ENCODE measurements around the gene B4GALNT3.

Gene B4GALNT3

GRCh38 chr12:541676-542324 lies 82.1 kb downstream of the B4GALNT3 start:
- DNase-seq, result no peak

- DNase-seq, result no peak
Observed at GRCh38 chr12:542395-543113, 82.8 kb downstream of the B4GALNT3 start.

- no peak for DNase-seq
Observed at GRCh38 chr12:543114-543451, 83.3 kb downstream of the B4GALNT3 start.

GRCh38 chr12:544142-544541 lies 84.4 kb downstream of the B4GALNT3 start:
- DNase-seq, result no peak

GRCh38 chr12:544941-545635 lies 85.3 kb downstream of the B4GALNT3 start:
- no peak for DNase-seq

GRCh38 chr12:545835-546234 lies 86.1 kb downstream of the B4GALNT3 start:
- DNase-seq, result no peak

- DNase-seq, result no peak
Observed at GRCh38 chr12:546265-546919, 86.7 kb downstream of the B4GALNT3 start.

- peak; percentile 96 for DNase-seq
Observed at GRCh38 chr12:546920-547845, 87.4 kb downstream of the B4GALNT3 start.

- no peak for DNase-seq
Observed at GRCh38 chr12:547883-548470, 88.2 kb downstream of the B4GALNT3 start.

- DNase-seq, result no peak
Observed at GRCh38 chr12:549476-550082, 89.8 kb downstream of the B4GALNT3 start.

GRCh38 chr12:550473-551260 lies 90.9 kb downstream of the B4GALNT3 start:
- DNase-seq, result no peak

GRCh38 chr12:552466-552865 lies 92.7 kb downstream of the B4GALNT3 start:
- DNase-seq, result no peak

- no peak for DNase-seq
Observed at GRCh38 chr12:553216-554000, 93.7 kb downstream of the B4GALNT3 start.

- no peak for DNase-seq
Observed at GRCh38 chr12:554001-554285, 94.2 kb downstream of the B4GALNT3 start.

- no peak for DNase-seq
Observed at GRCh38 chr12:556498-556897, 96.8 kb downstream of the B4GALNT3 start.

GRCh38 chr12:558580-558979 lies 98.8 kb downstream of the B4GALNT3 start:
- DNase-seq, result no peak

- DNase-seq, result no peak
Observed at GRCh38 chr12:559208-559905, 99.6 kb downstream of the B4GALNT3 start.

GRCh38 chr12:559906-560455 lies 100.2 kb downstream of the B4GALNT3 start:
- no peak for DNase-seq

- DNase-seq, result no peak
Observed at GRCh38 chr12:560691-561390, 101.1 kb downstream of the B4GALNT3 start.

Data from activated CD8-positive, alpha-beta memory T cell treated with anti-CD3 and anti-CD28 coated beads, Interleukin-2, amount 50 U/mL, for 48 hours (primary cell).